MCF 10A (cell line): ENCODE data around the gene SCAPER. TPM values are rescaled to one million over a fixed set of nuclear protein-coding genes. Genes with fewer than 3 reads are reported as not detected.

Experiments used
- BruUV-seq: library from RNA; stranded (reverse); fragments of 400-500 nt; replicated peaks from 2 replicates; lab custom pipeline; 2021; lab: Mats Ljungman, UMichigan
- CTCF ChIA-PET: fragments of 300-600 bp; sonication (Branson Sonifier 250); formaldehyde crosslinking; extraction: SDS; loops from one replicate; lab custom pipeline; 2021; ENCODE audit warnings: antibody characterized with exemption, inconsistent platforms; lab: Yijun Ruan, JAX
- POLR2A ChIA-PET: fragments of 300-600, 350-650 bp; sonication (Branson Sonifier 250); formaldehyde crosslinking; extraction: SDS; loops from one replicate; lab custom pipeline; 2020; ENCODE audit warnings: antibody characterized with exemption, inconsistent platforms; lab: Yijun Ruan, JAX
- DNase-seq: peaks from one replicate; pipeline ENCODE4 v3.0.0-alpha.2; 2018; ENCODE audit not compliant: unreplicated experiment
- H3K27ac Mint-ChIP-seq: one replicate; pipeline ENCODE4 v1.8.0; 2022; ENCODE audit warnings: mild to moderate bottlenecking, low read depth, mixed read lengths; ENCODE audit not compliant: unreplicated experiment
- H3K27me3 Mint-ChIP-seq: one replicate; pipeline ENCODE4 v1.8.0; 2022; ENCODE audit warnings: mixed read lengths; ENCODE audit not compliant: insufficient read depth, unreplicated experiment
- H3K36me3 Mint-ChIP-seq: one replicate; pipeline ENCODE4 v1.8.0; 2022; ENCODE audit warnings: mild to moderate bottlenecking, moderate library complexity, mixed read lengths; ENCODE audit not compliant: insufficient read depth, unreplicated experiment
- H3K4me1 Mint-ChIP-seq: one replicate; pipeline ENCODE4 v1.8.0; 2022; ENCODE audit warnings: mixed read lengths; ENCODE audit not compliant: insufficient read depth, unreplicated experiment
- H3K4me3 Mint-ChIP-seq: one replicate; pipeline ENCODE4 v1.8.0; 2022; ENCODE audit warnings: mild to moderate bottlenecking, moderate library complexity, mixed read lengths; ENCODE audit not compliant: unreplicated experiment
- H3K9me3 Mint-ChIP-seq: one replicate; pipeline ENCODE4 v1.8.0; 2022; ENCODE audit warnings: mixed read lengths; ENCODE audit not compliant: unreplicated experiment
- CTCF ChIP-seq: fragments of 200-600 bp; IDR thresholded peaks from one replicate; pipeline ENCODE4 v1.8.0; 2022; ENCODE audit warnings: antibody characterized with exemption, mild to moderate bottlenecking; ENCODE audit not compliant: unreplicated experiment
- intact Hi-C: fragments of 100-400 bp; cut with micrococcal nuclease; formaldehyde crosslinking; loops from 2 replicates; pipeline ENCODE4 v1.14.1; 2022
- total RNA-seq: library from RNA; stranded (reverse); gene quantifications from 2 replicates; pipeline ENCODE4 v1.2.3, GENCODE V29; 2022

Gene SCAPER
- total RNA-seq, 1 experiment from 2014 or later: 9.5 TPM

GRCh38 chr15:76340198-76340802 is 564.8 kb downstream of the SCAPER start:
- Mint-ChIP-seq H3K9me3 (no peaks in the 10 kb centered on the region), H3K4me1 (no peaks in the 10 kb centered on the region), H3K36me3 (peaks cover 5% of the 10 kb centered on the region), H3K4me3 (peak overlapping the region; percentile 75), H3K27ac (no peak overlapping the region), H3K27me3 (peaks cover 49% of the 10 kb centered on the region)
- intact Hi-C loops: no loop called here
- CTCF ChIA-PET: interaction anchor here (0.7 kb wide), 1 partner anchor 1311 kb away, joined by 3 read pairs; no protein-coding TSS in a partner anchor
- DNase-seq: no peak
- POLR2A ChIA-PET: no interaction called here
- TF ChIP-seq CTCF: no peak
- no TSS peak for BruUV-seq

DNA sequence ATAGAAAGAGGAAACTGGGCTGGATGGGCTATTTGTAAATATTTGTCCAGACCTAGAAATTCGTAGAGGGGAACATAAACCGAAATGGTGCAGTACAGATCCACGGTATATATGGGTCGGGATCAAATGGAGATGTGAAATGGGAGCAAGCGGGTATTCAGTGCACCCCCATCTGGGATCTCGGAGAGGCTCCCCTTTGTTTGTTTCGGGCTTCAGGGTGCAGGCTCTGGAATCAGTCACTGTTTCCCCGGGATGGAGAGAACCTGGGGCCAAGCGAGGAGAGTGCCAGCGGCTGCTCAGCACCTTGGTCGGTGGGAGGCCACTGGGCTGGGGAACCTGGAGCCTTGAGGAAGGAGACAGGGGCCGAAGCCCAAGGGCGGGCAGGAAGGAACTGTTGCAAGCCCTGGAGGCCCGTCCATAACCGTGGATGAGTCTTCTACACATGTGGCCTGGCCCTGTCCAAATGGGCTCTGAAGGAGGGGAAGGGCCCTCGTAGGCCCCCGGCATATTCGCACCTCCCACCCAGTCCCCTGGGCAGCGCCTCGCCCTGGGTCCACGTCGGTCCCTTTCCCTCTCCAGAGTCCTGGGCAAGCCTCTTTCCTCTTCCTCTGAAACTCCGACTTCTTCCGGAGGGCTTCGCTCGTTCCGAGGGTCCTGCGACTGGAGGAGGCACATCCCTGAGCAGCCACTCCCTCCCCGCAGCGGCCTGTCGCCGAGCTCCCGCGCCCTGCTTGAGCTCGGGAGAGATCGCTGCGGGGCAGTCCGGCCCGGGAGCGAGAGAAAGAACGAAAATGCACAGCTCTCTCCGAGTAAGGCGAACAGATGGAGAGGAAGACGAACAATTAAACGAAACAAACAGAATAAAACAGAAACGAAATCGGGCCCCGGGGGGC is 565.6 kb downstream of the SCAPER start:
- no peak for TF ChIP-seq CTCF
- H3K27me3 Mint-ChIP-seq: peaks cover 42% of the 10 kb centered on the region
- H3K9me3 Mint-ChIP-seq: no peaks in the 10 kb centered on the region
- ChIA-PET POLR2A (no interaction called here), CTCF (no interaction called here)
- H3K27ac Mint-ChIP-seq: no peak overlapping the region
- BruUV-seq: no TSS peak
- intact Hi-C loops: no loop called here
- DNase-seq: no peak
- H3K36me3 Mint-ChIP-seq: peaks cover 5% of the 10 kb centered on the region
- H3K4me3 Mint-ChIP-seq: peak overlapping the region; percentile 75
- no peaks in the 10 kb centered on the region for H3K4me1 Mint-ChIP-seq

DNA sequence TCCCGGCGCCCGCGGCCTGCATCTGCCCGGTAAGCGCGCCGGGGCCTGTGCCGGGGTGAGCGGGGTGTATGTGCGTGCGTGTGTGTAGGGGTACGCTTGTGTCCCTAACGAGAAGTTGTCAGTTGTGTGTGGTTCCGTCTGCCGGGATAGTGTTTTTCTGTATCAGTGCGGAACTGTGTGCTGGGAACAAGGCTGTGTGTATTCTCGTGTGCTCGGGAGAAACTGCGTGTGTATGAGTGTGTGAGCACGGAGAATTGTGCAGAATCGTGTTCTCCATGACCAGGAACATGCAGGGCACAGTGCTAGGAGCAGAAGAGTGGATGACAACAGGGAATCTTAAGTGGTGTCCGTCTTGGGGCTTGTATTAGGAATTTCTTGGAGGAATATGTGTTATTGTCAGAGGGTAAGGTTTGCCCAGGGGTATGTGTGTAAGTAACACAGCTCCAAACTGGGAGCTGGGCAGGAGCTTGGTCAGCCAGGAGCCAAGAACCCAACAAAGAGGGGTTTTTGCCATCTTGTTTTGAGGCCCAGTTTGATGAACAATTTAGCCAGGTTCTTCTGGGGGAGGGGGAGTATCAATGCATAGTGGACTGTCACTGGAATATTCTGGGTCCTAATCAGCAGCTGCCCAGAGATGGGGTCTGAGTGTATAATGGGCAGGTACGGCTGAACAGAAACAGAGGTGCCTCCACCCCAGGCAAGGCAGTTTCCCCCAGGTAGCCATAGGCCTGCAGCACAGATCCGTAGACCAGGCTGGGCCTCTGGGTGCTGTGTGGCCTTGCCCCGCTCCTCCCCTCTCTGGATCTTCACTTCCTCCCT is 566.4 kb downstream of the SCAPER start:
- ChIA-PET CTCF (no interaction called here), POLR2A (no interaction called here)
- no TSS peak for BruUV-seq
- no peak for TF ChIP-seq CTCF
- no peak for DNase-seq
- no peak overlapping the region for H3K27ac Mint-ChIP-seq
- no peak overlapping the region for H3K4me3 Mint-ChIP-seq
- H3K4me1 Mint-ChIP-seq: no peaks in the 10 kb centered on the region
- intact Hi-C loops: no loop called here
- H3K9me3 Mint-ChIP-seq: no peaks in the 10 kb centered on the region
- H3K27me3 Mint-ChIP-seq: peaks cover 42% of the 10 kb centered on the region
- peaks cover 2% of the 10 kb centered on the region for H3K36me3 Mint-ChIP-seq
